ENCODE measurements around the gene BEST4. TPM values are rescaled to one million over a fixed set of nuclear protein-coding genes. Genes with fewer than 3 reads are reported as not detected.

The BEST4 gene
- total RNA-seq, 1 donor from 2014 or later = 0.25 TPM

- no peak overlapping the region for H3K4me3 ChIP-seq (ENCODE audit: low read depth, low read length)
- DNase-seq (ENCODE audit: low read depth) = no peak
- H3K36me3 ChIP-seq (ENCODE audit: control insufficient read depth, insufficient read depth, low read length) = no peaks in the 10 kb centered on the region
- no peaks in the 10 kb centered on the region for H3K27me3 ChIP-seq (ENCODE audit: control insufficient read depth, insufficient read depth, low read length)
- no peak for TF ChIP-seq CTCF (IDR thresholded peaks at IDR 0.05; ENCODE audit: insufficient read depth, low read length, poor library complexity, severe bottlenecking)
Measured at GRCh38 chr1:44792736-44793502, 4.9 kb upstream of the BEST4 start.

GRCh38 chr1:44790968-44791801 lies 3.2 kb upstream of the BEST4 start:
- no peak for DNase-seq (ENCODE audit: low read depth)
- H3K36me3 ChIP-seq (ENCODE audit: control insufficient read depth, insufficient read depth, low read length) = no peaks in the 10 kb centered on the region
- no peak for TF ChIP-seq CTCF (IDR thresholded peaks at IDR 0.05; ENCODE audit: insufficient read depth, low read length, poor library complexity, severe bottlenecking)
- H3K27me3 ChIP-seq (ENCODE audit: control insufficient read depth, insufficient read depth, low read length) = no peaks in the 10 kb centered on the region
- no peak overlapping the region for H3K4me3 ChIP-seq (ENCODE audit: low read depth, low read length)

GRCh38 chr1:44787506-44787905 lies 464 bp downstream of the BEST4 start:
- TF ChIP-seq CTCF (IDR thresholded peaks at IDR 0.05; ENCODE audit: insufficient read depth, low read length, poor library complexity, severe bottlenecking) = no peak
- no peak for DNase-seq (ENCODE audit: low read depth)
- Histone ChIP-seq H3K36me3 (ENCODE audit: control insufficient read depth, insufficient read depth, low read length) (no peaks in the 10 kb centered on the region), H3K4me3 (ENCODE audit: low read depth, low read length) (no peak overlapping the region), H3K27me3 (ENCODE audit: control insufficient read depth, insufficient read depth, low read length) (no peaks in the 10 kb centered on the region)

- H3K36me3 ChIP-seq (ENCODE audit: control insufficient read depth, insufficient read depth, low read length) = no peaks in the 10 kb centered on the region
- H3K4me3 ChIP-seq (ENCODE audit: low read depth, low read length) = no peak overlapping the region
- no peaks in the 10 kb centered on the region for H3K27me3 ChIP-seq (ENCODE audit: control insufficient read depth, insufficient read depth, low read length)
- no peak for DNase-seq (ENCODE audit: low read depth)
- no peak for TF ChIP-seq CTCF (IDR thresholded peaks at IDR 0.05; ENCODE audit: insufficient read depth, low read length, poor library complexity, severe bottlenecking)
Measured at GRCh38 chr1:44786841-44787426, 1.0 kb downstream of the BEST4 start.

GRCh38 chr1:44786138-44786840 lies 1.7 kb downstream of the BEST4 start:
- Histone ChIP-seq H3K36me3 (ENCODE audit: control insufficient read depth, insufficient read depth, low read length) (no peaks in the 10 kb centered on the region), H3K27me3 (ENCODE audit: control insufficient read depth, insufficient read depth, low read length) (no peaks in the 10 kb centered on the region), H3K4me3 (ENCODE audit: low read depth, low read length) (peak overlapping the region; percentile 25)
- peak; percentile 100 for TF ChIP-seq CTCF (IDR thresholded peaks at IDR 0.05; ENCODE audit: insufficient read depth, low read length, poor library complexity, severe bottlenecking)
- no peak for DNase-seq (ENCODE audit: low read depth)

All from kidney epithelial cell (primary cell).